ENCODE data around the gene SLC24A1. TPM values are rescaled to one million over a fixed set of nuclear protein-coding genes. Genes with fewer than 3 reads are reported as not detected.

Gene SLC24A1
- polyA plus RNA-seq (2011; rRNA removed) (5.5 TPM in 2 replicates), polyA minus RNA-seq (2011; rRNA and poly(A)+ RNA removed) (5.0 and 10.1 TPM in 2 replicates)

GRCh38 chr15:65621638-65622037 is at the start of gene SLC24A1:
Gene SLC24A1 (plus strand): TSS chr15:65621938. CDS start chr15:65624081, 2,143 bp downstream.
- no peak within 1 kb of the TSS for H3K27ac ChIP-seq (ENCODE audit: low read depth, low read length)
- H3K9me3 ChIP-seq (ENCODE audit: control insufficient read depth, insufficient read depth, low read length), result no peaks in the 10 kb centered on the region
- no peak for TF ChIP-seq CTCF (IDR thresholded peaks at IDR 0.05; ENCODE audit: low read depth, low read length)
- no peaks in the 10 kb centered on the region for H3K27me3 ChIP-seq (ENCODE audit: control insufficient read depth, insufficient read depth, low read length)
- no peak for DNase-seq (ENCODE audit: low read depth, low spot score)
- CTCF ChIA-PET, result interaction anchor here (1.0 kb wide), 1 partner anchor 11 kb away, joined by 4 read pairs; the partner anchor contains the start of gene INTS14
- H3K4me3 ChIP-seq (ENCODE audit: low read depth, low read length), result no peak within 1 kb of the TSS
- POLR2A ChIA-PET, result no interaction called here

GRCh38 chr15:65571971-65572370 is 49.8 kb upstream of the SLC24A1 start:
- CTCF ChIA-PET, result no interaction called here
- no peak overlapping the region for H3K4me3 ChIP-seq (ENCODE audit: low read depth, low read length)
- no peak for DNase-seq (ENCODE audit: low read depth, low spot score)
- no peak overlapping the region for H3K27ac ChIP-seq (ENCODE audit: low read depth, low read length)
- H3K9me3 ChIP-seq (ENCODE audit: control insufficient read depth, insufficient read depth, low read length), result no peaks in the 10 kb centered on the region
- no peaks in the 10 kb centered on the region for H3K27me3 ChIP-seq (ENCODE audit: control insufficient read depth, insufficient read depth, low read length)
- no peak for TF ChIP-seq CTCF (IDR thresholded peaks at IDR 0.05; ENCODE audit: low read depth, low read length)
- POLR2A ChIA-PET, result interaction anchor here (1.2 kb wide), 1 partner anchor 55 kb away, joined by 4 read pairs; no protein-coding TSS in a partner anchor

GRCh38 chr15:65576664-65577063 is 45.1 kb upstream of the SLC24A1 start:
- POLR2A ChIA-PET, result no interaction called here
- no peak overlapping the region for H3K27ac ChIP-seq (ENCODE audit: low read depth, low read length)
- DNase-seq (ENCODE audit: low read depth, low spot score), result peak; percentile 4

GRCh38 chr15:65577129-65577996 is 44.4 kb upstream of the SLC24A1 start:
- H3K9me3 ChIP-seq (ENCODE audit: control insufficient read depth, insufficient read depth, low read length), result no peaks in the 10 kb centered on the region
- TF ChIP-seq CTCF (IDR thresholded peaks at IDR 0.05; ENCODE audit: low read depth, low read length), result no peak
- H3K27ac ChIP-seq (ENCODE audit: low read depth, low read length), result no peak overlapping the region
- POLR2A ChIA-PET, result no interaction called here
- no peak overlapping the region for H3K4me3 ChIP-seq (ENCODE audit: low read depth, low read length)
- DNase-seq (ENCODE audit: low read depth, low spot score), result no peak
- no peaks in the 10 kb centered on the region for H3K27me3 ChIP-seq (ENCODE audit: control insufficient read depth, insufficient read depth, low read length)
- CTCF ChIA-PET, result no interaction called here

More at GRCh38 chr15:65576664-65577063, 45.1 kb upstream of the SLC24A1 start:
- no peak overlapping the region for H3K4me3 ChIP-seq (ENCODE audit: low read depth, low read length)
- no peak for TF ChIP-seq CTCF (IDR thresholded peaks at IDR 0.05; ENCODE audit: low read depth, low read length)
- no peaks in the 10 kb centered on the region for H3K9me3 ChIP-seq (ENCODE audit: control insufficient read depth, insufficient read depth, low read length)
- CTCF ChIA-PET, result no interaction called here
- H3K27me3 ChIP-seq (ENCODE audit: control insufficient read depth, insufficient read depth, low read length), result no peaks in the 10 kb centered on the region
